Measurements from ENCODE around the gene GALP. TPM values are rescaled to one million over a fixed set of nuclear protein-coding genes. Genes with fewer than 3 reads are reported as not detected.
"Not testable (repeated sequence)": the region's sequence is repeated elsewhere in the genome, so short reads cannot be mapped to it uniquely, and the experiment has no call there.

GALP gene
- total RNA-seq, 1 donor from 2014 or later, result not detected

DNA sequence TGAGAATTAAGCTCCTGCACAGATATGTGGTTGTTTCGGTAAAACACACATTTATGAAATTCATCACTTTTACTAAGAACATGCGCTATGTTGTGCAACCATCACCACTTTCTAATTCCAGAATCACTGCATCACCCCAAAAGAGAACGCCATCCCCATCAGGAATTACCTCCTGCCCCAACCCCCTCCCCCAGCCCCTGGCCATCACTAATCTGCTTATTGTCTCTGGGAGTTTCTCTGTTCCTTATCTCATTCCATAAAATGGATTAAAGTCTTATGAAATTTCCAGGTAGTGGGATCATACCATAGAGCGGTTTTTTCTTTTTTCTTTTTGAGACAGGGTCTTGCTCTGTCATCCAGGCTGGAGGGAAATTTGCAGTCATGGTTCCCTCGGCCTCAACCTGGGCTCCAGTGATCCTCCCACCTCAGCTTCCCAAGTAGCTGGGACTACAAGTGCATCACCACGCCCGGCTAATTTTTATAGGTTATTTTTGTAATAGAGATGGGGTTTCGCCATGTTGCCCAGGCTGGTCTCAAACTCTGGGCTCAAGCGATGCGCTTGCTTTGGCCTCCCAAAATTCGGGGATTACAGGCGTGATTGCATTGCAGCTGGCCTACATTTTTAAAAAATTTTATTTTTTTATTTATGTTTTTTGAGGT is 18.3 kb downstream of the GALP start:
- no peak for DNase-seq

DNA sequence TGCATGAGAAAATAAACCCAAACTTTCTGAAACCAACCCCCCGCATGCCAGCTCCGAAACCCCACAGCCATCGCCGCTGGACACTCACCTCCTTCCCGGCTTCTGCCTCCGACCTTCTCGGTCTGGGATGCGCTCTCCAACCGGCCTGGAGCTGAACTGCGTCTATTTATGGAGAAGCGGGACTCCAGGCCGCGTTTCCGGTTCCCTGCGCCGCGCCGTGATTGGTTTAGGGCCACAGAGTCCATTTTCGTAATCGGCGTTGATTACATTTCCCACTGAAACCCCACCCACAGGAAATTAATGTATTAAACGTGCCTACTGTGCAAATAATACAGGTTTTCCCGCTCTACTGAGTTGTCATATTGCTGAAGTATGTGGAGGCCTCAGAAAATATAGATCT is 21.8 kb downstream of the GALP start, which contains the start of gene ZSCAN5B:
ZSCAN5B (minus strand) TSS at position 138 of the 400 bp plus-strand sequence. CDS start 4,731 bp downstream, outside the sequence.
- DNase-seq, result not testable (repeated sequence)

DNA sequence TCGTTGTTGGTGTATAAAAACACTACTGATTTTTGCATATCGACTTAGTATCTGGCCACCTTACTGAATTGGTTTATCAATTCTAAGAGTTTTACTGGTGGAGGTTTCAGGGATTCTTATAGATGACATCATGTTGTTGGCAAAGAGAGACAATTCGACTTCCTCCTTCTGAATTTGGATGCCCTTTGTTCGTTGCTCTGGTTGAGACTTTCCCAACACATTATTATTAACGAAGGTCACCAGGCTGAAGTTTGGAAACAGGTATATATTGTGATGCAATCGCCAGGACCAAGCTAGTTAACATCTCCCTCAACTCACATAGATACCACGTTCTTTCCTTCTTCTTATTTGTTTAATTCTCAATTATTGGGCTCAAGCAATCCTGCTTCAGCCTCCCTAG is 23.9 kb downstream of the GALP start:
- DNase-seq, result no peak

DNA sequence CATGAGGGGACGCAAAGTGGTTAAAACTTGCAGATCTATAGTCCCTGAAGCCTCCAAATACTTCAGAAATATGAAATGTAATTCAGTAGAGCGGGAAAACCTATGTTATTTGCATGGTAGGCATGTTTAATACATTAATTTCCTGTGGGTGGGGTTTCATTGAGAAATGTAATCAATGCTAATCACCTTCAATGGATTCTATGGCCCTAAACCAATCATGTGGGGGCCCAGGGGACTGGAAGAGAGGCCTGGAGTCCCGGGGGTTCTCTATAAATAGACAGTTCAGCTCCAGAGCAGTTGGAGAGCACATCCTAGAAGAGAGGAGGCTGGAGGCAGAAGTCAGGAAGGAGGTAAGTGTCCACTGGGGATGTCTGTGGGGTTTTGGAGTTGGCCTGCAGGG is 26.2 kb downstream of the GALP start, which contains the start of gene ZSCAN5C:
ZSCAN5C (plus strand) TSS at position 301 of the 400 bp plus-strand sequence. CDS start 3,641 bp downstream, outside the sequence.
- DNase-seq, result no peak

DNA sequence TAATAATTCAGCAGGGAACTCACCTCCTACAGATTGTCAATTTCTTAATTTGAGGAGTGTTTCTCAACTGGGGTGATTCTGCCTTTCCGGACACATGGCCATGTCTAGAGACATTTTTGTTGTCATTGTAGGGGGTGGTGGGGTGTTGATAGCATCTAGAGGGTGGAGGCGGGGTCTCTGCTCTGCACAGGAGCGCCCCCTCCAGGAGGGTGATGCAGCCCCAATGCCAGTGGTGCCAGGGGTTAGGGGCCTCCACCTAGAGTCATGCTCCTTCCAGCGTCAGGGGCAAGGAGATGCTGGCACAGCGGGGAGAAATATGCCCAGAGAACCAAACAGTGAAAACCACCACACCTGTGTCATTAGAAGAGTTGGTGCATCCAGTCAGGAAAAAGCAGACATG is 31.8 kb downstream of the GALP start:
- DNase-seq, result not testable (repeated sequence)

DNA sequence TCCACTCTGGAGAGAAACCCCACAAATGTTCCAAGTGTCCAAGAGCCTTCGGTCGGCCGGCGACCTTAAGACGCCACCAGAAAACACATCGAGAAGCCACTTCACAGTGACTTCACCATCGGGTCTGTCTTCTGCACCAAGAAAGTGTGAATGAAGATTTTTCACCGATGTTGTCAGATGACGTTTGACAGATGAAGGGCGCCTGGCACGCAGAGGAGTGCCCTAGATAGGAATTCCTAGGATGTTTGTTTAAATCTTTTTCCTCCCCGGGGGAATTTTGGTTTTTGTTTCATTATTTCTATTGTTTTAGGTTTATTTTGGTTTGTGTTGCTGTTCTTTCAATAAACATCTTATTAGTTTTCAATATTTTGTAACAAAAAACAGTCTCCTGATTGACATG is 33.3 kb downstream of the GALP start:
- DNase-seq, result no peak

DNA sequence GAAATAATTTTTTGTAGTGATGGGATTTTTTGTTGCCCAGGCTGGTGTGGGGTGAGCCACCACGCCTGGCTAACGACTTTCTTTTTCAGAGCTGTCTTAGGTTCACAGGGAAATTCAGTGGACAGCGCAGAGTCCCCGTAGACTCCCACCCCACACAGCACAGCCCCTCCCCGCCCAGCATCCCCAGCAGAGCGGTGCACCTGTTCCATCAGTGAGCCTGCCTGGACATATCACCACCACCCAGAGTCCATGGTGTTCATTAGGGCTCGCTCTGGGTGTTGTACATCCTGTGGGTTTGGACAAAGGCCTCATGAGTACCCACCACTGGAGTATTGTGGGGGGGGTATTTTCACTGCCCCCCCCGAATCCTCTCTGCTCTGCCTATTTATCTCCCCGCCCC is 34.2 kb downstream of the GALP start:
- DNase-seq, result not testable (repeated sequence)

DNA sequence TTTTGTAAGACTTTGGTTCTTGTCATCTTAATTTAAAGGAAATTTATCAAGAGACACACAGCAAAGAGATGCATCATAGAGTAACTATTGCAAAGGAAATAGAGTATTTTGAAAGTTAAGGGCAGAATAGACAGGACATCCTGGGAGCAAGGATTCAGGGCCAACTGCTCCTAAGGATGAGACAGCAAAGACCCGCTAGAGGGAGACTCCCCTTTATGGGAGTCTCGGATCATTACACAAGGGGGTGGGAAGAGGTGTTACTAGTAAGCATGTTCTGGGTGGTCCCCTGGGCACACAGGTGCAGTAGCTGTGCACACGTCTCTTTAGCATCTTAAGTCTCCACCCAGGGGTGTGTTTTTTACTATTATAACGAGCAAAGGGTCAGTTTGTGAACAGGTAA is 35.9 kb downstream of the GALP start:
- no peak for DNase-seq

DNA sequence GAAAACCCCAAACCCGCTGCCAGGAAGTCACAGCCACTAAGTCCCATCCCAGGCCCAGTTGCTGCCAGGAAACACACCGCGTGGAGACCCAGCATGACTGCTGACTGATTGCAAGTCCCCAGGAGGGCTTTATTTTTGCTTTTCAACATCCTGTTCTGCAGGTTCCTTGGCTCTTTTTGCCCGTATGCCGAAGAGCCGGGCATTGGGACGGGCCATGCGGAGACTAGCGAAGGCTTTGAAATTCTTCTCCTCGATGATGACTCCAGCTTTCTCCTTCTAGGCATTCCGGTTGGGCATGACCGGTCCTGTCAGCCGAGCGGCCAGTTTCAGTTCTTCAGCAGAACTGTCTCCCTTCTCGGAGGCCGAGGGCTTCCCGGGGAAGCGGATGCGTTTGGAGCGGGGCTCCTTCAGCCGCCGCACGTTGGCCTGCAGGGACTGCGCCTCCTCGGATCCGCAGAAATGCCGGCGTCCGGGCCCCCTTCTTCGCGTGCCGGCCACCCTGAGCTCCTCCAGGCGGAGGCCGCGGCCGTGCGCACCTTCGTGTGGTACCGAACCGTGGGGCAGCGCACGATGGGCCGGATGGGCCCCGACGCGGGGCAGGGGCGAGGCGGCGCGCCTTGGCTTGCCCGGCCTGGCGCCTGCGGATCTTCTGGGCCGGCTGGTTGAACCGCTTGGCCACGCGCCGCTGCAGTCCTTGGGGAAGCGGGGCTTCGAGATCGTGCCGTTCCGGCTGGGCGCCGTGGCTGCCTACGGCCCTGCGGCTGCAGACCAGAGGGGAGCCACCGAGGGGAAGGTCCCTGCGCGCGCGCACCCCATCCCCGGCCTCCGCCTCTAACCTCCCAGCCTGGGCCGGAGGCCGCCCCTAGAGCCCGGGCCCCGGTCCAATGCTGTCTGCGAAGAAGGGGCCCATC is 41.5 kb downstream of the GALP start:
- peak; percentile 47 for DNase-seq

DNA sequence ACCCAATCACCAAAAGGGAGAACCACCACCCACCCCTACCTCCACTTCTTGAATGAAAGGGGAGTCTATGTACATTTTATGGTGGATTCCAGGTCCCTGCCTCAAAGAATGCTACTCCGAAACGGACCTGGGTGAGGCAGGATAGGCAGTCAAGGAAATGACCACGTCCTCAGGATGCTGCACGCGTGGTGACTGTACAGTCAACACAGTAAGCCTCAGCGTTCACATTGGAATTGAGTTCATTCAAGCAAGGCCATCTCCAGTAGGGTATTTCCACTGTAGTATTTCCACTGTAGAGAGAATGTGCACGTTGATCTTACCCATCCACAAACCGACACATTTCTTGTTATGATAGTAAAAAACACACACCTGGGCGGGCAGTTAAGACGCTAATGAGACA is 43.2 kb downstream of the GALP start:
- DNase-seq, result peak; percentile 37

DNA sequence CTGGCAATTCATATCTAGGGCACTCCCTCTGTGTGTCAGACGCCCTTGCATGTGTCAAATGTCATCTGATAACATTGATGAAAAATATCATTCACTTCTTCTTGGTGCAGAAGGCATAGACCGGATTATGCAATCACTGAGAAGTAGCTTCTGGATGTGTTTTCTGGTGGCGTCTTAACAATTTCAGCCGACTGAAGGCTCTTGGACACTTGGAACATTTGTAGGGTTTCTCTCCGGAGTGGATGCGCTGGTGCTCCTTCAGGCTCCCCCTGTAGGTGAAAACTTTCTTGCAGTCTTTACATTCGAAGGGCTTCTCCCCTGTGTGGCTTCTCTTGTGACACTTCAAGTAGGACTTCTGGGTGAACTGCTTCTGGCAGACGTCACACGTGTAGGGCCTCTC is 45.6 kb downstream of the GALP start:
- peak; percentile 38 for DNase-seq

DNA sequence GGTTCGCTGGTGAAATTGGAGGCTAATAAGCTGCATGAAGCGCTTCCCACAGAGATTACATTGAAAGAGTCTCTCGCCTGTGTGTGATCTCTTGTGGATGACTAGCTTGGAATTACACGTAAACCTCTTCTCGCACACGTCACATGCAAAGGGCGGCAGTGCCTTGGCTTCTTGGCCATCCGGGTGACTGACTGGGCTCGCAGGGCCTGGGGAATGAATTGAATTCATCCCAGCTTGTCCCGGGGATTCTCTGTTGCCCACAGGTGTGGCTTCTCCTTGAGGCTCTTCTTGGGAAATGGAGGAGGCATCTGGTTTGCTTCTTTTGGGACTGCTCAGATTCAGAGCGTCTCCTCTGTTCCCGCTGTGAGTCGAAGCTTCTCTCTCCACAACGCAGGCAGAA is 46.0 kb downstream of the GALP start:
- no peak for DNase-seq

DNA sequence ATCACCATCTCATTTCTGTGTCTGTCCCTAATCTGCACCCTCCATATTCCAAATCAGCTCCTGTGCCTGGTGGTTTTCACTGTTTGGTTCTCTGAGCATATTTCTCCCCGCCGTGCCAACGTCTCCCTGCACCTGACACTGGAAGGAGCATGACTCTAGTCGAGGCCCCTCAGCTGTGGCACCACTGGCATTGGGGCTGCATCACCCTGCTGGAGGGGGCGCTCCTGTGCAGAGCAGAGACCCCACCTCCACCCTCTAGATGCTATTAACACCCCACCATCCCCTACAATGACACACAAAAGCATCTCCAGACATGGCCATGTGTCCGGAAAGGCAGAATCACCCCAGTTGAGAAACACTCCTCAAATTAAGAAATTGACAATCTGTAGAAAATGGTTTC is 47.1 kb downstream of the GALP start:
- no peak for DNase-seq

DNA sequence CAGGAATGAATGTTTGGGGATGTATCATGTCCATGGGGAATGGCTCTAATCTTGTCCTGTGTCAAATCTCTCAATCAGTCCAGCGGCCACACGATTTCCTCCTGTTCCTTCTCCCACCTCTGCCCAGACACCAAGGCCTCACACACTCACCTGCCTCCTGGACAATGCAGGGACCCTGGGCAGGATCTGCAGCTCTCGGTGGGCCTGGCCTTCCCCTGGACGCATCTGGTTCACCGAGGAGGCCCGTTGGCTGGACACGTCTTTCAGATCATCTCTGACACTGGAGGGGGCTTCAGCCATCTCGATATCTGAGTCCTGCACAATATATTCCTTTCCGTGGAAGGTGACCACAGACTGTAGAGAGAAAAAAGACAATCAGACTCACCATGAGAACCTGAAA is 47.7 kb downstream of the GALP start:
- DNase-seq, result no peak

Other genes with a start within 250 kb of the GALP start
- gene NLRP13, start 243.7 kb upstream of the GALP start, total RNA-seq, result not detected in 2 replicates
- not detected in 2 replicates for gene NLRP8, start 228.2 kb upstream of the GALP start, total RNA-seq
- not detected in 2 replicates for gene NLRP5, start 189.2 kb upstream of the GALP start, total RNA-seq
- 30.0 and 41.2 TPM in 2 replicates for gene ZNF787, start 54.7 kb upstream of the GALP start, total RNA-seq
- 22.6 and 26.3 TPM in 2 replicates for gene ZNF444, start 34.7 kb upstream of the GALP start, total RNA-seq
- gene ZSCAN5B, start 21.8 kb downstream of the GALP start, total RNA-seq, result not detected in 2 replicates
- gene ZSCAN5C, start 26.3 kb downstream of the GALP start, total RNA-seq, result not detected in 2 replicates
- 0.79 and 0.85 TPM in 2 replicates for gene EDDM13, start 96.7 kb downstream of the GALP start, total RNA-seq
- gene ZSCAN5A, start 138.8 kb downstream of the GALP start, total RNA-seq, result 5.4 and 7.5 TPM in 2 replicates
- 2.2 and 2.5 TPM in 2 replicates for gene ZNF582, start 217.5 kb downstream of the GALP start, total RNA-seq
- gene ZNF583, start 228.3 kb downstream of the GALP start, total RNA-seq, result 4.0 and 6.6 TPM in 2 replicates

All from dermis blood vessel endothelial cell (primary cell).